Sigmoid colon (tissue), 7 donors: ENCODE data around the gene CNOT6. TPM values are rescaled to one million over a fixed set of nuclear protein-coding genes. Genes with fewer than 3 reads are reported as not detected.

Experiments used
- DNase-seq: peaks from one replicate; pipeline ENCODE4 v3.0.0-alpha.2; 2019
- H3K27ac ChIP-seq, 4 donors: fragments of 200-600 bp; sonication (generic); one replicate each; pipeline ENCODE4 v1.5.1; 2016 to 2019; ENCODE audit warnings: mild to moderate bottlenecking in 1 of 4
- H3K27me3 ChIP-seq, 3 donors: fragments of 200-600 bp; sonication (generic); one replicate each; pipeline ENCODE4 v1.5.1; 2019; ENCODE audit warnings: mild to moderate bottlenecking in 1 of 3
- H3K36me3 ChIP-seq, 4 donors: fragments of 200-600 bp; sonication (generic); one replicate each; pipeline ENCODE4 v1.5.1; 2016 to 2019
- H3K4me1 ChIP-seq, 4 donors: fragments of 200-600 bp; sonication (generic); one replicate each; pipeline ENCODE4 v1.5.1; 2017 to 2019
- H3K4me3 ChIP-seq, 4 donors: fragments of 200-600 bp; sonication (generic); one replicate each; pipeline ENCODE4 v1.5.1; 2017 to 2019; ENCODE audit warnings: mild to moderate bottlenecking in 2 of 4, moderate library complexity in 1 of 4
- H3K9me3 ChIP-seq, 4 donors: fragments of 200-600 bp in 3 of 4; sonication (generic) in 3 of 4; one replicate each; pipeline versions ENCODE4 v1.5.1 to v1.6.1; 2013 to 2019
- CTCF ChIP-seq, 4 experiments: fragments of 450-650 bp in 3 of 4; fragments of 200-600 bp in 1 of 4; IDR thresholded peaks; one replicate each; pipeline ENCODE4 v1.5.1; 2016 to 2019; ENCODE audit warnings: antibody characterized with exemption in 4 of 4, mild to moderate bottlenecking in 3 of 4, moderate library complexity in 2 of 4
- EP300 ChIP-seq, 4 donors: sonication (generic); formaldehyde crosslinking; IDR thresholded peaks; one replicate each; pipeline ENCODE4 v1.6.1; 2017; ENCODE audit warnings: antibody characterized with exemption in 4 of 4
- POLR2A ChIP-seq, 2 donors: fragments of 450-650 bp; IDR thresholded peaks; one replicate each; pipeline ENCODE4 v1.6.1; 2016; ENCODE audit warnings: antibody characterized with exemption in 2 of 2, mild to moderate bottlenecking in 2 of 2, moderate library complexity in 2 of 2
- POLR2AphosphoS5 ChIP-seq, 4 donors: sonication (generic); formaldehyde crosslinking; IDR thresholded peaks; one replicate each; pipeline ENCODE4 v1.6.1; 2017; ENCODE audit warnings: antibody characterized with exemption in 4 of 4
- WGBS, 2 donors: extraction: QIAGEN DNeasy Blood & Tissue Kit; methylation state at CpG; one replicate each; pipeline ENCODE4 v1.1.7; 2013; 5-methylcytosine and 5-hydroxymethylcytosine counted together
- intact Hi-C: fragments of 100-400 bp; cut with DNase I; formaldehyde crosslinking; loops from one replicate; pipeline ENCODE4 v1.15.1; 2023
- polyA plus RNA-seq, 3 donors: library from polyadenylated mRNA; stranded (reverse); fragments of 200-250 nt; gene quantifications; one replicate each; pipeline ENCODE4 v1.2.3, GENCODE V29; 2013
- total RNA-seq, 4 donors: library from RNA; depleted of rRNA; stranded (reverse); fragments of >200 nt; gene quantifications; one replicate each; pipeline ENCODE4 v1.1.0, GENCODE V29; 2016
- donor health status: healthy with polysubstance abuse.
- donor health status: Bipolar disorder and iron deficiency.
- donor health status: healthy.

Gene CNOT6
- total and polyA plus RNA-seq, 7 donors, result 7.2 to 21.8 (median 16.0) TPM

DNA sequence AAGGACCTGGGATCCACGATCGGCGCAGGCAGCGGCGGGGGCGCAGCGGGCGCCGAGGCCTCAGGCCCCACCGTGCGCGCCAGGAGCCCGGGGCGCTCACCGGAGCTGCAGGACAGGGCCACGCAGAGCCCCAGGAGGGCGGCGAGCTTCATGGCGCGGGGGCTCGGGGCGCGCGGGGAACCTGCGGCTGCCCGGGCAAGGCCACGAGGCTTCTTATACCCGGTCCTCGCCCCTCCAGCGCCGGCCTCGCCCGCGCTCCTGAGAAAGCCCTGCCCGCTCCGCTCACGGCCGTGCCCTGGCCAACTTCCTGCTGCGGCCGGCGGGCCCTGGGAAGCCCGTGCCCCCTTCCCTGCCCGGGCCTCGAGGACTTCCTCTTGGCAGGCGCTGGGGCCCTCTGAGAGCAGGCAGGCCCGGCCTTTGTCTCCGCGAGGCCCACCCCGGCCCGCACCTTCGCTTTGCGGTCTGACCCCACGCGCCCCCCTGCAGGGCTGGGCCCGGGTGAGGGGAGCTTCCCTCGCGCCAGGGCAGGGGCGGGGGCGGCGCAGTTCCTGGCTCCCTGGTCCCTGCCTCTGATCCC lies 97.2 kb downstream of the CNOT6 start, which contains the start of gene SCGB3A1:
Gene SCGB3A1 (minus strand): TSS at position 189 of the 577 bp plus-strand sequence. CDS start 37 bp downstream, at position 152.
- 3 to 5% methylated on average over 60 of the region's 60 CpGs for WGBS, 2 donors
- Histone ChIP-seq H3K36me3 (no peaks in the 10 kb centered on the region), H3K27me3 (peaks cover 15 to 54% (median 34%) of the 10 kb centered on the region in 3 donors)

GRCh38 chr5:180592176-180592575 lies 98.0 kb downstream of the CNOT6 start:
- intact Hi-C loops, result no loop called here
- Histone ChIP-seq H3K27ac (no peak overlapping the region), H3K4me1 (peaks cover 0 to 19% (median 8%) of the 10 kb centered on the region in 4 donors), H3K4me3 (no peak overlapping the region), H3K36me3 (no peaks in the 10 kb centered on the region), H3K9me3 (no peaks in the 10 kb centered on the region), H3K27me3 (peaks cover 15 to 54% (median 34%) of the 10 kb centered on the region in 3 donors)
- TF ChIP-seq POLR2A (IDR thresholded peaks at IDR 0.05) (no peak), POLR2AphosphoS5 (IDR thresholded peaks at IDR 0.05) (no peak), CTCF (IDR thresholded peaks at IDR 0.05) (no peak), EP300 (IDR thresholded peaks at IDR 0.05) (no peak)
- no peak for DNase-seq
- WGBS, 2 donors, result 63 to 85% methylated on average over 10 of the region's 10 CpGs

More for the DNA sequence above, 97.2 kb downstream of the CNOT6 start, which contains the start of gene SCGB3A1:
- TF ChIP-seq POLR2A (IDR thresholded peaks at IDR 0.05), result no peak
- TF ChIP-seq POLR2AphosphoS5 (IDR thresholded peaks at IDR 0.05), result no peak
- TF ChIP-seq CTCF (IDR thresholded peaks at IDR 0.05), result no peak
- TF ChIP-seq EP300 (IDR thresholded peaks at IDR 0.05), result no peak
- Histone ChIP-seq H3K4me1 (peaks cover 0 to 19% (median 8%) of the 10 kb centered on the region in 4 donors), H3K9me3 (no peaks in the 10 kb centered on the region), H3K4me3 (peak within 1 kb of the TSS in 2 of 4 donors; percentile 18 to 21), H3K27ac (no peak within 1 kb of the TSS)
- intact Hi-C loops, result no loop called here
- DNase-seq, result peak; percentile 59

DNA sequence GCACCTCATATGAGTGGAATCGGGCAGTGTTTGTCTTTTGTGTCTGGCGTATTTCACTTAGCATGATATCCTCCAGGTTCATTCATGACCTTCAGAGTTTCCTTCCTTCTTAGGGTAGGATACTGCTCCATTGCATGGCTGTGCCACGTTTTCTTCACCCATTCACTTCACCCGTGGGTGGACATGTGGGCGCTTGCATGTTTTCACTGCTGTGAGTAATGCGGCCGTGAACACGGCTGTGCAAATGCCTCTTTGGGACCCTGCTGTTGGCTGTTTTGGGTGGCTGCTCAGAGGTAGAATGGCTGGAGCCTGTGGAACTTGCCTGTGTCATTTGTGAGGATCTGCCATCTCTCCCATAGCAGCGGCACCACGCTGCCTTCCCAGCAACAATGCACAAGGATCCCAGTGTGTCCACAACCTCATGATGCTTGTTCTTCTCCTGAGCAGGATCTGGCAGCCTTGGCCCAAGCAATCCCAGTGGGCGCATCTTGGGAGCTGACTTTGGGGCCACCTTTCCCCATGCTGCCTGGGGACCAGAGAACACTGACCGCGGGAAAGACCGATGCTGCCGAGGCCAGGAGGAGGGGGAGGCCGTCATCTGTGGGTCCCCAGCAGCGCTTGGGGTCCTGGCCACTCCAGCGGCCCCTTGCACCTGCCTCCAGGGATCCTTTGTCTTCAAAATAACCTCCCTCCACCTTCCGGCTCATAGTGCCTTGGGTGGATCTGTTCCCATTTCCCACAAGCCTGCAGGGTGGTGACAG lies 99.4 kb downstream of the CNOT6 start:
- peaks cover 15 to 51% (median 34%) of the 10 kb centered on the region in 3 donors for H3K27me3 ChIP-seq
- WGBS, 2 donors, result 88 to 92% methylated on average over 19 of the region's 19 CpGs
- peak; percentile 48 for DNase-seq
- no peak overlapping the region for H3K4me3 ChIP-seq
- peaks cover 0 to 19% (median 8%) of the 10 kb centered on the region in 4 donors for H3K4me1 ChIP-seq
- no peaks in the 10 kb centered on the region for H3K9me3 ChIP-seq
- intact Hi-C loops, result no loop called here
- H3K27ac ChIP-seq, result no peak overlapping the region
- no peak for TF ChIP-seq CTCF (IDR thresholded peaks at IDR 0.05)
- no peak for TF ChIP-seq EP300 (IDR thresholded peaks at IDR 0.05)
- TF ChIP-seq POLR2A (IDR thresholded peaks at IDR 0.05), result no peak
- no peak for TF ChIP-seq POLR2AphosphoS5 (IDR thresholded peaks at IDR 0.05)
- no peaks in the 10 kb centered on the region for H3K36me3 ChIP-seq

GRCh38 chr5:180594311-180595045 lies 100.3 kb downstream of the CNOT6 start:
- no peak overlapping the region for H3K27ac ChIP-seq
- H3K36me3 ChIP-seq, result no peaks in the 10 kb centered on the region
- TF ChIP-seq EP300 (IDR thresholded peaks at IDR 0.05) (no peak), CTCF (IDR thresholded peaks at IDR 0.05) (no peak), POLR2AphosphoS5 (IDR thresholded peaks at IDR 0.05) (no peak), POLR2A (IDR thresholded peaks at IDR 0.05) (no peak)
- WGBS, 2 donors, result 75 to 83% methylated on average over 17 of the region's 17 CpGs
- DNase-seq, result peak; percentile 45
- no peak overlapping the region for H3K4me3 ChIP-seq
- peaks cover 0 to 19% (median 8%) of the 10 kb centered on the region in 4 donors for H3K4me1 ChIP-seq
- no peaks in the 10 kb centered on the region for H3K9me3 ChIP-seq
- peaks cover 15 to 43% (median 34%) of the 10 kb centered on the region in 3 donors for H3K27me3 ChIP-seq
- intact Hi-C loops, result no loop called here
